Stimulated activated effector memory CD8-positive, alpha-beta T cell treated with anti-CD3 and anti-CD28 coated beads, Interleukin-12 subunit alpha, Interleukin-12 subunit beta, amount 100 ng/mL, for 72 hours (primary cell): ENCODE results near the gene ARHGEF26.

ENCODE experiments used
- ATAC-seq: fragments of 150-1000 bp; cut with Tn5 transposase; 2 replicates; pipeline ENCODE4 v1.10.0; 2021
- DNase-seq, 2 donors: peaks; one replicate each; pipeline ENCODE4 v3.0.0; 2021 to 2022; ENCODE audit warnings: low spot score in 2 of 2
- H3K27ac Mint-ChIP-seq: one replicate; pipeline ENCODE4 v1.8.0; 2022; ENCODE audit warnings: mild to moderate bottlenecking, mixed read lengths
- H3K36me3 Mint-ChIP-seq: one replicate; pipeline ENCODE4 v1.8.0; 2022; ENCODE audit warnings: mild to moderate bottlenecking, mixed read lengths
- H3K4me1 Mint-ChIP-seq: one replicate; pipeline ENCODE4 v1.8.0; 2022; ENCODE audit warnings: mixed read lengths
- H3K4me3 Mint-ChIP-seq: one replicate; pipeline ENCODE4 v1.8.0; 2022; ENCODE audit warnings: mild to moderate bottlenecking, mixed read lengths
- H3K9me3 Mint-ChIP-seq: one replicate; pipeline ENCODE4 v1.8.0; 2022; ENCODE audit warnings: mixed read lengths

The ARHGEF26 gene

DNA sequence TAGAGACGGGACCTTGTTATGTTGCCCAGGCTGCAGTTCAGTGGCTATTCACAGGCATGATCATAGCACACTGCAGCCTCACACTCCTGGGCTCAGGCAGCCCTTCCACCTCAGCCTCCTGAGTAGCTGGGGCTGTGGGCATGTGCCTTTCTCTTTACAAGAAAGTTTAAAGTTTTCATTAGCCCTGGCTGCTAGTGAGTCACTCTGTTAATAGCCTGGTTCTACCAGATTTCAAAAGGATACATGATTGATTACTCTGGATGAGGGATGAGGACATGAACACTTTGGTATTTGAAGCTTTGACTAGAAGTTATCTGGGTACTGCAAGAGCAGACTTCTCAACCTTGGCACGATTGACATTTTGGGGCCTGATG lies 108.0 kb downstream of the ARHGEF26 start:
- Mint-ChIP-seq H3K36me3 (no peaks in the 10 kb centered on the region), H3K4me3 (no peak overlapping the region), H3K4me1 (no peaks in the 10 kb centered on the region), H3K27ac (no peak overlapping the region), H3K9me3 (no peaks in the 10 kb centered on the region)
- DNase-seq (no peak), ATAC-seq (no peak)

- Mint-ChIP-seq H3K9me3 (no peaks in the 10 kb centered on the region), H3K4me3 (no peak overlapping the region), H3K36me3 (peaks cover 10% of the 10 kb centered on the region), H3K4me1 (peaks cover 17% of the 10 kb centered on the region), H3K27ac (no peak overlapping the region)
- ATAC-seq (no peak), DNase-seq (no peak)
Measured at GRCh38 chr3:154235330-154235729, 114.1 kb downstream of the ARHGEF26 start.

- H3K9me3 Mint-ChIP-seq = no peaks in the 10 kb centered on the region
- DNase-seq = no peak
- peaks cover 10% of the 10 kb centered on the region for H3K36me3 Mint-ChIP-seq
- ATAC-seq = no peak
- H3K4me1 Mint-ChIP-seq = peaks cover 17% of the 10 kb centered on the region
- H3K4me3 Mint-ChIP-seq = no peak overlapping the region
- H3K27ac Mint-ChIP-seq = no peak overlapping the region
Measured at GRCh38 chr3:154236331-154236730, 115.1 kb downstream of the ARHGEF26 start.

DNA sequence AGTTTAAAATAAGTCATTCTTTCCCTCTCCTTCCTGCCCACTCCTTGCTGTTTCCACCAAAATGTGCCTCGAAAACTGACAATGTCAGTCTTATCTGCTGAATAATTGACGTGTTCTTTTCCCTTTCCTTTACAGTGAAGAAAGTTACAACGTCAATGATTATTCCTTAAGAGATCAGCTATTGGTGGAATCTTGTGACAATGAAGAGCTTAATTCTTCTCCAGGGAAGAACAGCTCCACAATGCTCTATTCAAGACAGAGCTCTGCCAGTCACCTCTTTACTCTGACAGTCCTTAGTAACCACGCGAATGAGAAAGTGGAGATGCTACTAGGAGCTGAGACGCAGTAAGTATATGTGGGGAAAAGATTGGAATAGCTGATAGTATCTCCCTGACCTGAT lies 119.0 kb downstream of the ARHGEF26 start:
- H3K4me3 Mint-ChIP-seq = no peak overlapping the region
- peaks cover 17% of the 10 kb centered on the region for H3K4me1 Mint-ChIP-seq
- no peaks in the 10 kb centered on the region for H3K9me3 Mint-ChIP-seq
- H3K36me3 Mint-ChIP-seq = peaks cover 10% of the 10 kb centered on the region
- ATAC-seq (no peak), DNase-seq (no peak)
- H3K27ac Mint-ChIP-seq = no peak overlapping the region

DNA sequence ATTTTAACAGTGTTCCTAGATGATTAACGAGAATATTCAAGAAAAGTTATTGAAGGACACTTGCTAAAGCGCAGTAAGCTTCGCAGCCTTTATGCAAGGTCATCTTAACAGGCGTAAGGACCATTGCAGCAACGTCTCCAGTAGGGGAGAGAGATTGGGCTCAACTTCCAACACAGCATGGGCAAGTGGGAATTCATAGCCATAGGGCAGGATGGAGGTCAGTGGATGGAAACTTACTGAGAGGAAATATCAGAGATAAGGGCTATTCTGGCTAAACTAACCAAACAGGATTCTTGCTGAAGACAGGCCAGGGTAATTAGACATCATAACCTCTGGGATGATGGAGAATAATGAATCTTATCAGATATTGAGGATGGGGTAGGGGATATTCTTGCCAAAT lies 120.3 kb downstream of the ARHGEF26 start:
- no peak for ATAC-seq
- Mint-ChIP-seq H3K27ac (no peak overlapping the region), H3K4me3 (no peak overlapping the region), H3K36me3 (peaks cover 10% of the 10 kb centered on the region), H3K4me1 (peaks cover 23% of the 10 kb centered on the region), H3K9me3 (no peaks in the 10 kb centered on the region)
- DNase-seq = no peak

- no peak for DNase-seq
- no peak overlapping the region for H3K4me3 Mint-ChIP-seq
- peaks cover 19% of the 10 kb centered on the region for H3K4me1 Mint-ChIP-seq
- H3K36me3 Mint-ChIP-seq = peaks cover 4% of the 10 kb centered on the region
- H3K9me3 Mint-ChIP-seq = no peaks in the 10 kb centered on the region
- no peak overlapping the region for H3K27ac Mint-ChIP-seq
- no peak for ATAC-seq
Measured at GRCh38 chr3:154242766-154243165, 121.6 kb downstream of the ARHGEF26 start.

DNA sequence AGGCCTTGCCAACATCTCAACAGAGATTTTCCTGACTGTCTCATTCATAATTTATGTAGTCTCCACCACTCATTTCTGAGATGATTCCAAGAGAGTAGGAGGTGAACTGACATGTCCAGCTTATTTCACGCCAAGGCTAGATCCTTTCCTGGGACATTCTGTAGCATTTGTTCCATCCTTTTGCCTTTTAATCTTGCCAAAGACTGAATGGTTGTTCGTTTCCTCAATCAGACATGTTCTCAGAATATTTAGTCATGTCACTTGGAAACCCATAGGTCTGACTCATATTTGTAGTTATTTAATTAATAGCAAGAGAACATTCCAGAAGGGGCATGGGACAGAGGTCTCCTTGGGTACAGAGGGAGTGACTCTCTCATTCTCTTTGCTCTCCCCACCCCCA lies 122.2 kb downstream of the ARHGEF26 start:
- Mint-ChIP-seq H3K4me3 (no peak overlapping the region), H3K4me1 (peaks cover 15% of the 10 kb centered on the region), H3K27ac (no peak overlapping the region), H3K36me3 (no peaks in the 10 kb centered on the region), H3K9me3 (no peaks in the 10 kb centered on the region)
- ATAC-seq = no peak
- DNase-seq = no peak

GRCh38 chr3:154244644-154245043 lies 123.5 kb downstream of the ARHGEF26 start:
- Mint-ChIP-seq H3K36me3 (no peaks in the 10 kb centered on the region), H3K4me1 (peaks cover 6% of the 10 kb centered on the region), H3K27ac (no peak overlapping the region), H3K4me3 (no peak overlapping the region), H3K9me3 (no peaks in the 10 kb centered on the region)
- DNase-seq = no peak
- no peak for ATAC-seq

DNA sequence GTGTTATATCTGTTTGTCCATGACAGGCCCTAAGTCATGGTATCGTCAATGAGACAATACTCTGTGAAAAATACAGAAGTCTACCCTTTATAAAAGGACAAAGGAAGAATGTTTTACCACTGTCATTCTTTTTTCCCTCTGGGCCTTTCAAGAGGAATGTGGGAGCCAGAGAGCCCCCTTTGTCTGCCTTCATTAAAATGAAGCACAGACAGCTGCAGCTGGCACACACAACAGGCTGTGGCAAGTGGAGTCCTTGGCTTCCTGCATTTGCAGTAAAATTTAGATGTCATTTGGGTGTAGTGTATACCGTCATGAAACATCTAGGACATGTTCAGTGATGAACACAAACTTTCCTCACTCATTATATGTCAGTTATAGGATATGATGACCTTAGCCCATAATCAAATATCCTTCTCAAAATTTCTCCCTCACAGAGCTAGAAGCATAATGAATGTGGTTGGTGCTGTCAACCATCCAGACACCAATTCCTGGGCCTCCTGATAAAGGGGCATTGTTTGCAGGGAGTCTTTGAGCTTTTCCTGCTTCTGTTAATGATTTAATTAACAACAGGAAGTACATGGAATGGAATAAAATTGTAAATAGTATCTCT lies 126.7 kb downstream of the ARHGEF26 start:
- Mint-ChIP-seq H3K9me3 (no peaks in the 10 kb centered on the region), H3K27ac (no peak overlapping the region), H3K4me3 (no peak overlapping the region), H3K4me1 (peaks cover 8% of the 10 kb centered on the region), H3K36me3 (peaks cover 23% of the 10 kb centered on the region)
- DNase-seq (no peak), ATAC-seq (no peak)

DNA sequence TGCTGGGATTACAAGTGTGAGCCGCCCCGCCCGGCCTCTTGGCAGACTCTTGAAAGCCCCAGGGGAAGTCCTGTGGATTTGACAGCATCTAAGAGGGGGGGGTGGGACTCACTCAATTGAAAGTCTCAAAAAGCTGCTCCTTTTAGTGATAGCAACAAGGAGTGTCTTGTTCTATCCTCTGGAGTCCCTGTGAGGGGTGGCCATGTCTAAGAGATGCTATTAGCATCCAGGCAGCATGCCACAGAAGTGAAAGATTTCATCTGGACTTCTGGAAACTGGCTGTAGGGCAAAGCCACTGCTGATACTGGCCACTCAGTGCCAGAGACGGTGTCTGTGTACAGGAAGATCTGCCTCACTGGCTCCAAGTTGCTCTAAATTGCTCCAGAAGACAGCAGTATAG lies 129.1 kb downstream of the ARHGEF26 start:
- no peaks in the 10 kb centered on the region for H3K9me3 Mint-ChIP-seq
- peaks cover 38% of the 10 kb centered on the region for H3K36me3 Mint-ChIP-seq
- no peak overlapping the region for H3K27ac Mint-ChIP-seq
- no peak overlapping the region for H3K4me3 Mint-ChIP-seq
- ATAC-seq = no peak
- H3K4me1 Mint-ChIP-seq = peaks cover 10% of the 10 kb centered on the region
- DNase-seq = no peak

- no peak for DNase-seq
- Mint-ChIP-seq H3K36me3 (peaks cover 50% of the 10 kb centered on the region), H3K4me1 (peaks cover 5% of the 10 kb centered on the region), H3K27ac (no peak overlapping the region), H3K4me3 (no peak overlapping the region), H3K9me3 (no peaks in the 10 kb centered on the region)
- no peak for ATAC-seq
Measured at GRCh38 chr3:154251610-154252009, 130.4 kb downstream of the ARHGEF26 start.

GRCh38 chr3:154252759-154253638 lies 131.8 kb downstream of the ARHGEF26 start:
- Mint-ChIP-seq H3K9me3 (no peaks in the 10 kb centered on the region), H3K4me3 (no peak overlapping the region), H3K36me3 (peaks cover 64% of the 10 kb centered on the region), H3K4me1 (peaks cover 5% of the 10 kb centered on the region), H3K27ac (no peak overlapping the region)
- ATAC-seq (peak; percentile 62), DNase-seq (peak; percentile 51 to 82)

DNA sequence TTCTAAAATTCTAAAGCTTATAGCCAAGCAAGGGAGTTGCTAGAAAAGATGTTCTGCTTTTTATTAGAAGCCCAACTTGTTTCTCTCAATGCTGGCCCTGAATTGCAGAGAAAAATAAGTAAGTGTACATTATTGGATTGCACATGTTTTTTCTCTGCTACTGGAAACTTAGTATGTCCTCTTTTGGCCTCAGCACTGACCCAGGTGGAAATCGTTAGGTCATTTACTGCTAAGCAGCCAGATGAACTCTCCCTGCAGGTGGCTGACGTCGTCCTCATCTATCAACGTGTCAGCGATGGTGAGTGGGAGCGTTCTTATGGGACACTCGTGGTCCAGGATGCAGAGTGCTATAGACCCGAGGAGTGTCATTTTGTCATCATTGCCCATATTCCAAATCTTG lies 133.3 kb downstream of the ARHGEF26 start:
- no peak for DNase-seq
- Mint-ChIP-seq H3K27ac (peak overlapping the region; percentile 6), H3K4me3 (no peak overlapping the region), H3K36me3 (peaks cover 78% of the 10 kb centered on the region), H3K4me1 (peaks cover 9% of the 10 kb centered on the region), H3K9me3 (no peaks in the 10 kb centered on the region)
- ATAC-seq = no peak

- Mint-ChIP-seq H3K4me3 (no peak overlapping the region), H3K27ac (no peak overlapping the region), H3K4me1 (no peaks in the 10 kb centered on the region), H3K36me3 (peaks cover 96% of the 10 kb centered on the region), H3K9me3 (no peaks in the 10 kb centered on the region)
- no peak for ATAC-seq
- no peak for DNase-seq
Measured at GRCh38 chr3:154273381-154273780, 152.2 kb downstream of the ARHGEF26 start.

GRCh38 chr3:154274348-154274747 lies 153.2 kb downstream of the ARHGEF26 start:
- Mint-ChIP-seq H3K9me3 (no peaks in the 10 kb centered on the region), H3K4me3 (no peak overlapping the region), H3K27ac (peak overlapping the region; percentile 9), H3K36me3 (peaks cover 96% of the 10 kb centered on the region), H3K4me1 (no peaks in the 10 kb centered on the region)
- DNase-seq = no peak
- no peak for ATAC-seq

- Mint-ChIP-seq H3K4me1 (no peaks in the 10 kb centered on the region), H3K9me3 (no peaks in the 10 kb centered on the region), H3K27ac (no peak overlapping the region), H3K4me3 (no peak overlapping the region), H3K36me3 (peaks cover 96% of the 10 kb centered on the region)
- no peak for ATAC-seq
- DNase-seq = no peak
Measured at GRCh38 chr3:154275292-154275691, 154.1 kb downstream of the ARHGEF26 start.
